NCI-H2196 treated with DMSO at 0.1 percent for 48 hours (cell line): ENCODE results near the gene PGBD4.

Experiments used
- DNase-seq: peaks from one replicate; lab custom pipeline; 2025; ENCODE audit not compliant: unreplicated experiment; lab: John Stamatoyannopoulos, UW

Gene PGBD4

DNA sequence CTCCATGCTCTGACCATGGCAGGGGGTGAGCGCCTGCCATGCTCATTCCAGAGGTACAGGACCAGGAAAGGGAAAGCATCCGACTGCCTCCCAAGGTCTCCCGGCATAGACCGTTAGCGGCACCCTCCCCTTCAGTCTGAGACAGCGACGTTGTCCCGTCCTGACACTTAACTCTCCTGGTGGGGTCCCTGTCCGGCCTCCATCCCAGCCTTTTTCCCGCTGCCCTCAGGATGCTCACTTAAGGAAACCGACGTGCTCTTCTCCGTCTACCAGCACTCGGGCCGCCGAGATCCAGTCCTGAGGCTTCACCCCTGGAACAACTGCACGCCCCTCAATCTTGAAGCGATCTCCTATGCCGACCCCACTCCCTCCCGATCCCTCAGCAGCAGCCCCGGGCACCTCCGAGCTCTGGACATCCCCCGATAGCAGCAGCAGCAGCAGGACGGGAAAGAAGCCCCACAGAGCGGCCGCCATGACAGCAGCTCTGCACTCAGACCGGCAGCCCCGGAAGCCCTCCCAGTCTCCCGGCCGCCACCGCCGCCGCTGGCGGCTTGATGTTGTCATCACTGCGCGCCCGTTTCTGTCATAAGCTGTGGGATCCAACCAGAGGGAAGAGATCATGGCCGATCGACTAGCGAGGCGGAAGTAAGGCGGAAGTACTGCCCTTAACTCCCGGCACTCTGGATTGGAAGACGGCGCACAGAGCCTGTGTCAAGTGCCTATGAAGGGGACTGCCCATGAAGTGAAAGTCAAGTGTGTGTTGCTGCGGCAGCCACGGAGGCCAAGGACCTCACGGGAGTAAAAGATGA lies at the start of gene PGBD4, which contains the start of gene EMC7:
TSS of gene PGBD4 (plus strand) at position 718 of the 809 bp plus-strand sequence. CDS start 449 bp downstream, outside the sequence.
TSS of gene EMC7 (minus strand) at position 497 of the 809 bp plus-strand sequence. CDS start at position 474, 23 bp downstream.
- peak; percentile 74 for DNase-seq

DNA sequence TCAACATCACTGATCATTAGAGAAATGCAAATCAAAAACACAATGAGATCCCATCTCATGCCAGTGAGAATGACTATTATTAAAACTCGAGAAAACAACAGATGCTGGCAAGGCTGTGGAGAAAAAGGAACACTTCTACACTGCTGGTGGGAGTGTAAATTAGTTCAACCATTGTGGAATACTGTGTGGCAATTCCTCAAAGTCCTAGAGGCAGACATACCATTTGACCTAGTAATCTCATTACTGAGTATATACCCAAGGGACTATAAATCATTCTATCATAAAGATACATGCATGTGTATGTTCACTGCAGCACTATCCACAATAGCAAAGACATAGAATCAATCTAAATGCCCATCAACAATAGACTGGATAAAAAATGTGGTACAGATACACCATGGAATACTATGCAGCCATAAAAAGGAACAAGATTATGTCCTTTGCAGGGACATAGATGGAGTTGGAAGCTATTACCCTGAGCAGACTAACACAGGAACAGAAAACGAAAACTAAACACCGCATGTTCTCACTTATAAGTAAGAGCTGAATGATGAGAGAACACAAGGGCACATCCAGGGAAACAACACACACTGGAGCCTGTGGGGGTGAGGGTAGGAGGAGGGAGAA lies 47.7 kb upstream of the PGBD4 start:
- no peak for DNase-seq

- no peak for DNase-seq
These were observed 45.9 kb upstream of the PGBD4 start for GRCh38 chr15:34055868-34056595.

- DNase-seq: no peak
These were observed 45.0 kb upstream of the PGBD4 start for GRCh38 chr15:34056911-34057310.

DNA sequence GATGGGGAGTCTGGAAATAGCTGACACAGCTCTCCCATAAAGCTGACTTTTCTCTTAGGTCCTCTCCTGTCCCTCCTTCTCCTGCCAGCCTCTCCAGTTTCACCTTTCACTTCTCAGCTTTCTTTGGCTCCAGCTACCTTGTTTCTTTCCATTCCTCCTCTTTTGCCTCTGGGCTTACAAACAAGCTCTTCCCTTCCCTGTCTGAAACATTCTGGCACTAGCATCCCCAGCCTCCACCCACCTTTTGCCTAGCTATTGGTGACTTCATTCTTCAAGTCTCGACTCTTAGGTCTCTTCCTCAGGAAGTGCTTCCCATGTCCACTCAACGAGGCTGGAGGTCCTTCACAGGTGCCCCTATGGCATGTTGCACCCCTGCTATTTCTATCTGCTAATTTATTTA lies 42.4 kb upstream of the PGBD4 start:
- DNase-seq: no peak

GRCh38 chr15:34059946-34060345 lies 41.9 kb upstream of the PGBD4 start:
- no peak for DNase-seq

GRCh38 chr15:34064438-34064837 lies 37.4 kb upstream of the PGBD4 start:
- no peak for DNase-seq

- DNase-seq: no peak
These were observed 36.6 kb upstream of the PGBD4 start for GRCh38 chr15:34065261-34065660.

GRCh38 chr15:34065941-34066340 lies 35.9 kb upstream of the PGBD4 start:
- no peak for DNase-seq

DNA sequence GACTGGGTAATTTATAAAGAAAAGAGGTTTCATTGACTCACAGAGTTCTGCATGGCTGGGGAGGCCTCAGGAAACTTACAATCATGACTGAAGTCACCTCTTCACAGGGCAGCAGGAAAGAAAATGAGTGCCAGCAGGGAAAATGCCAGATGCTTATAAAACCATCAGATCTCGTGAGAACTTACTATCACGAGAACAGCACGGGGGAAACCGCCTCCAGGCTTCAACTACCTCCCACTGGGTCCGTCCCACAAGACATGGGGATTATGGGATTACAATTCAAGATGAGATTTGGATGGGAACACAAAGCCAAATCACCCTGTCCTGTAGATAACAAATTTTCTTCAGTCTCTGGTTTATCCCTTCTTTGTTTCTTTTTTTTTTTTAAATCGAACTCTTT lies 31.9 kb upstream of the PGBD4 start:
- no peak for DNase-seq

- DNase-seq: no peak
These were observed 25.1 kb upstream of the PGBD4 start for GRCh38 chr15:34076785-34077184.

DNA sequence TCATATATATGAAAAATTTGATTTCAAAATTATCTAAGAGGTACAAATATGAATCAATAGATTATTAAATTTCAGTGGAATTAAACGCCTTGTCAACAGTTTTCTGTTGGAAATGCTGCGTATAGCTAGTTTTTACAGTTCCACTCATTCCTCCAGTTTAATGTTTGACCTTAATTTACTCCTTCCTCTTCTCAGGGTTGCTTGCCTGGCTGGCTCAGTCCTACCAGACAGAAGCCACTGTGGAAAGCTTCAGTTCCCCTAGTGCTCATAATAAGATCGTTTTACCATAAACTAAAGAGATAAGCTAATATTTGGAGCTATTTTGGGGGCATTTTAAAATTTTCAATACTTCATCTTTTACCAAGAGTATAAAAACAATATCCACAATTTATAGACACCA lies 23.0 kb upstream of the PGBD4 start:
- DNase-seq: no peak

DNA sequence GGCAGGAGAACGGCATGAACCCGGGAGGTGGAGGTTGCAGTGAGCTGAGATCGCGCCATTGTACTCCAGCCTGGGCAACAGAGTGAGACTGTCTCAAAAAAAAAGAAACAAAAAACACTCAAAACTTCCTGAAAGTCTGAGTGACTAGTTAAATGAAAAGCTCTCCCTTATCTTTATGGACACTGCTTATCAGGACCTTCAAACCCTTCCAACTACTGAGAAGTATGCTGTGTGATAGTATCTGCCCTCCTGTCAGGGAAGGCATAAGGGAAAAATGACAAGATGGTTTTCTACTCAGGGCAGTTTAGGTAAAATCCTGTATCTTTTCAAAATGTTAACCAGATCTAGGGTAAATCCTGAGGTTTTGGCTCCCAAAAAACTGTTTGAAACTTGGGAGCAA lies 22.0 kb upstream of the PGBD4 start:
- no peak for DNase-seq

DNA sequence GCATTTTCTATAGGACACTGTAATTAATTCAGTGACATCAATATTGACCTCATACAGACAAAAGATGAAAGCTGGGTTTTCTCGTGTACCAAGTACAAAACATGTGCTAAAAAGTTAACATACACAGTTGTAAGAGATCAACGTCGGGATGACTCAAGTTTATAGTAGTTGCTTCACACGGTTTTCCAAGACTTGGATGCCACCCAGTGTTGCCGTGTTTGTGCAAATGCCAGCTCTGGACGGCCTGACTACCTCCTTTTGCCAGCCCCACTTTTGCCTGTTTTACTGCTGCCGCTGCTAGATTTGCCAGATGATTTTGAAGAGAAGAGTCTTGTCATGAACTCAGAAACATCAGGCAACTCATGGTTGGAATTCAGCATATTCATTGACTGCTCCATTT lies 17.8 kb upstream of the PGBD4 start:
- DNase-seq: no peak

DNA sequence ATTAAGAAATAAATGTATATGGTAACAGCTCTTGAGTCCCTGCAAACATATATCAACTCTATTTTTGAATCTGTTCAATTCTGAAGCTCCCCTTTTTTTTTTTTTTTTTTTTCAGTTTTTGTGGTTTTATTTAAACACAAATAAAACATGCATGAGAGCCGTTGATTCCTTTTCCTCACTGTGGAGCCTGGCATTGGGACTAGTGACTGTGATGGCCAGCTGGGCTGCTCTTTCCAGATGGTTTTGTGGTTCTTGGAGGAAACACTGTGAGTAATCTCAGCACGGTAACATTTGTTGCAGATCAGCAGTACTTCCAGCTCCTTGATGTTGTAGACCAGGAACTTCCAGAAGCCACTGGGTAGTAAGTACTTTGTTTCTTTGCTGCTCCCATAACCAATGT lies 16.1 kb upstream of the PGBD4 start:
- no peak for DNase-seq

DNA sequence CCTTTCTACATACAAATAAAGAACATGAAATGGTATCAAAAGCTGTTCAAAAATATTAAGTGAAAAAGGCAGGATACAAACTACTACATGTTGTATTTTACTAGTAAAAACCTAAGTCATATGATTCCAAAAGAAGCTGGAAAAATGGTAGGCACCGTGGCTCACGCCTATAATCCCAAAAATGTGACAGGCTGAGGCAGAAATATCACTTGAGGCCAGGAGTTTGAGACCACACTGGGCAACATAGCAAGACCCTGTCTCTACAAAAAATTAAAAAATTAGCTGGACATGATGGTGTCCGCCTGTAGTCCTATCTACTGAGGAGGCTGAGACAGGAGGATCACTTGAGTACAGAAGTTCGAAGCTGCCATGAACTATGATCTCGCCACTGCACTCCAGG lies 2.0 kb upstream of the PGBD4 start:
- DNase-seq: no peak

DNA sequence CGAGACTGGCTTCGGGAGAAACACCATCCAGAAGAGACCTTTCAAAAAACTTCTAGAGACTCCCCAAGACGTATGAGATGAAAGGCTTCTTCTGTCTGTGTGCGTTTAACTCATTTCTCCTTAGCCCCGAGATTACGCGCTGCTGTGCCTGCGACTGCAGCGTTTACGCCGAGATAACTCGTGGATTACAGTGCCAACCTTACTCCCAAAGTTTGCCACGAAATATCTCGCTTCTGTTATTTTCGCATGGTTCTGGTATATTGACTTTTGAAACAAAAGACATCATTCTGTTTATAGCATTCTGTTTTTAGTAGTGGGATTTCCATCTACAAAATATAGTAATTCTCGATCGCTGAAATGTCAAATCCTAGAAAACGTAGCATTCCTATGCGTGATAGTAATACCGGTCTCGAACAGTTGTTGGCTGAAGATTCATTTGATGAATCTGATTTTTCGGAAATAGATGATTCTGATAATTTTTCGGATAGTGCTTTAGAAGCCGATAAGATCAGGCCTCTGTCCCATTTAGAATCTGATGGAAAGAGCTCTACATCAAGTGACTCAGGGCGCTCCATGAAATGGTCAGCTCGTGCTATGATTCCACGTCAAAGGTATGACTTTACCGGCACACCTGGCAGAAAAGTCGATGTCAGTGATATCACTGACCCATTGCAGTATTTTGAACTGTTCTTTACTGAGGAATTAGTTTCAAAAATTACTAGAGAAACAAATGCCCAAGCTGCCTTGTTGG lies 467 bp downstream of the PGBD4 start:
- DNase-seq: no peak

GRCh38 chr15:34106423-34106822 lies 4.5 kb downstream of the PGBD4 start:
- DNase-seq: no peak

DNA sequence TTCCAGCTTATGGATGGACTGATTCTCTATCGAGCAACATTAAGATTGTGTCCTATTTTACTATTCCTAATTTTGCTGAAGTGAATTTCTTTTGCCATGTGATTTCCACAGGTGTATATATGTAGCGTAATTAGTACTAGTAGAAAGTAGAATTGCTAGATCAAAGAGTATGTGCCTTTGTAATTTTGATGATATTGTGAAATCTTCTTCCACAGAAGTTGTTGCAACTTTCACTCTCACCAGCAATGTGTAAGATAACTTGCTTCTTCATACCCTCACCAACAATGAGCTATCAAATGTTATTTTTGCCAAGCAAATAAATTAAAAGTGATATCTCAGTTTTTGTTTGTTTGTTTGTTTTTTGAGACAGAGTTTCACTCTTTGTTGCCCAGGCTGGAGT lies 5.4 kb downstream of the PGBD4 start:
- no peak for DNase-seq

DNA sequence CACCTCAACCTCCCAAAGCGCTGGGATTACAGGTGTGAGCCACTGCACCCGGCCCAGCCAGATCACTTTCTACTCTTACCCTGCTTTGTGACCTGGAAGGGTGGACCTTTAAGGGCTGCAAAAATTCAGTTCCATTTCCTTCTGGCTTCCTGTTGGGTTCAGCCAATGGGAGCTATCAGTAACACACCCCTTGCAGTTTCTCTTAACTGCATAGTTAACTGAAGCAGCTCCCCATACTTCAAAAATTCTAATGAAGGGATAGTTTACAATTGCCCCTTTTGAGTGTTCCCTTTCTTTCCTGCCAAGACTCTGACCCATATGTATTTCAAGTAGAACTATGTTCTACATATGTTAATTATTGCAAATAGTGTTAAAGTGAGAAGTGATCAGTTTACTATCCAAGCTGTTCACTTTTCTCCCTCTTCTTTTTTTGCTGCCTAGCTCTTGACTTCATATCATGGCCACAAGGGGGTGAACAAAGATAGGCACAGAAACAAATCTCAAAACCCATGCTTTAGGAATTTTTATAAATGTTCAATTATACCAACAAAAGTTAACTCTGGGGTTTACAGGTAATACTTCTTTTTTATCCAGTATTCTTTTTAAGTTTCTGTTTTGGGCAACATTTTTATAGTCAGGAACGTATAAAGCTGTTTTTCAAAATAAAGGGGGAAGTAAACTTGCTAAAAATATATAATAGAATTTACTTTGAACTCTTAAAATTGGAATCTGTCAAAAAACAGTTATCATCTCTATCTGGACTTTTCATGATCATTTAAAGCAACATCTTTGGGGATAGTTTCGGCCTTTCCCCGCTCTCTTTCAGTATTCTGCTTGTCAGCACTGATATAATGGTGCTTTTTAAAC lies 8.1 kb downstream of the PGBD4 start:
- DNase-seq: peak; percentile 1
